ENCODE measurements around the gene ZNRF1. TPM values are rescaled to one million over a fixed set of nuclear protein-coding genes. Genes with fewer than 3 reads are reported as not detected.
A peak's percentile ranks its signal among the peaks of the same experiment; 100 is the strongest.
"Not testable (repeated sequence)": the region's sequence is repeated elsewhere in the genome, so short reads cannot be mapped to it uniquely, and the experiment has no call there.

The ZNRF1 gene
- total RNA-seq, 1 experiment from 2014 or later, result 27.1 TPM

DNA sequence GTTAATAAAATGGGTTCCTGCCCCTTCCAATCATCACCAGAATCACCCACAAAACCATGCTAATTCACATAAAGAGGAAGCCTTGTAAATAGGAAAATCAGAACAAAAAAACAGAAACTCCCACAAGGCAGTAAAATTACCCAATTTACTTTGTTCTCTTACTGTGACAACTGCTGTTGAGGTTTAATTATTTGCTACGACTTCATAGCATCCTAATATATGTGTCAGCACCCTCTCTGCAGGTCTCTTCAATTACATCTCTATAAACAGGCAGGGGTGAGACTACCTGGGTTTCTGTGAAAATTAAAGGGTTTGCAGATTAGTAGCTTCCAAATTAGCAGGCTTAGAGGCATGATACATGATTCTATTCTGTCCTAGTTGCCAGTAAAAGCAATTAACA is 16.6 kb upstream of the ZNRF1 start:
- intact Hi-C loops (cut with micrococcal nuclease; ENCODE audit: unreplicated experiment), result no loop called here
- BruUV-seq (replicated peaks), result no TSS peak
- no peak overlapping the region for H3K27ac Mint-ChIP-seq (ENCODE audit: unreplicated experiment)
- CTCF ChIA-PET, result interaction anchor here (0.5 to 0.7 kb wide), 2 partner anchors 11 kb away, joined by 4 to 6 read pairs; no protein-coding TSS in a partner anchor
- no peaks in the 10 kb centered on the region for H3K27me3 Mint-ChIP-seq (ENCODE audit: unreplicated experiment)
- no peak overlapping the region for H3K4me3 Mint-ChIP-seq (ENCODE audit: low read depth, unreplicated experiment)
- peaks cover 31% of the 10 kb centered on the region for H3K36me3 Mint-ChIP-seq (ENCODE audit: insufficient read depth, unreplicated experiment)
- no peak for DNase-seq
- H3K9me3 Mint-ChIP-seq (ENCODE audit: low read depth, unreplicated experiment), result no peaks in the 10 kb centered on the region
- TF ChIP-seq, protein P1, sequence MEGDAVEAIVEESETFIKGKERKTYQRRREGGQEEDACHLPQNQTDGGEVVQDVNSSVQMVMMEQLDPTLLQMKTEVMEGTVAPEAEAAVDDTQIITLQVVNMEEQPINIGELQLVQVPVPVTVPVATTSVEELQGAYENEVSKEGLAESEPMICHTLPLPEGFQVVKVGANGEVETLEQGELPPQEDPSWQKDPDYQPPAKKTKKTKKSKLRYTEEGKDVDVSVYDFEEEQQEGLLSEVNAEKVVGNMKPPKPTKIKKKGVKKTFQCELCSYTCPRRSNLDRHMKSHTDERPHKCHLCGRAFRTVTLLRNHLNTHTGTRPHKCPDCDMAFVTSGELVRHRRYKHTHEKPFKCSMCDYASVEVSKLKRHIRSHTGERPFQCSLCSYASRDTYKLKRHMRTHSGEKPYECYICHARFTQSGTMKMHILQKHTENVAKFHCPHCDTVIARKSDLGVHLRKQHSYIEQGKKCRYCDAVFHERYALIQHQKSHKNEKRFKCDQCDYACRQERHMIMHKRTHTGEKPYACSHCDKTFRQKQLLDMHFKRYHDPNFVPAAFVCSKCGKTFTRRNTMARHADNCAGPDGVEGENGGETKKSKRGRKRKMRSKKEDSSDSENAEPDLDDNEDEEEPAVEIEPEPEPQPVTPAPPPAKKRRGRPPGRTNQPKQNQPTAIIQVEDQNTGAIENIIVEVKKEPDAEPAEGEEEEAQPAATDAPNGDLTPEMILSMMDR (IDR thresholded peaks at IDR 0.05; ENCODE audit: unreplicated experiment), result no peak
- H3K4me1 Mint-ChIP-seq (ENCODE audit: low read depth, unreplicated experiment), result no peaks in the 10 kb centered on the region

GRCh38 chr16:74984194-74984528 is 14.7 kb upstream of the ZNRF1 start:
- Mint-ChIP-seq H3K4me3 (ENCODE audit: low read depth, unreplicated experiment) (peak overlapping the region; percentile 79), H3K9me3 (ENCODE audit: low read depth, unreplicated experiment) (no peaks in the 10 kb centered on the region), H3K4me1 (ENCODE audit: low read depth, unreplicated experiment) (no peaks in the 10 kb centered on the region), H3K27ac (ENCODE audit: unreplicated experiment) (peak overlapping the region; percentile 86), H3K36me3 (ENCODE audit: insufficient read depth, unreplicated experiment) (peaks cover 20% of the 10 kb centered on the region), H3K27me3 (ENCODE audit: unreplicated experiment) (no peaks in the 10 kb centered on the region)
- BruUV-seq (replicated peaks), result no TSS peak
- TF ChIP-seq, protein P1 (IDR thresholded peaks at IDR 0.05; ENCODE audit: unreplicated experiment), result no peak
- CTCF ChIA-PET, result interaction anchor here (1.2 to 3.6 kb wide), 2 partner anchors 13 to 127 kb away, joined by 6 to 30 read pairs; no protein-coding TSS in a partner anchor
- DNase-seq, result no peak
- intact Hi-C loops (cut with micrococcal nuclease; ENCODE audit: unreplicated experiment), result no loop called here

GRCh38 chr16:74984529-74985296 is 14.1 kb upstream of the ZNRF1 start, which contains the start of gene WDR59:
TSS of gene WDR59 (minus strand) at chr16:74985123. CDS start at chr16:74985017, 106 bp downstream.
- intact Hi-C loops (cut with micrococcal nuclease; ENCODE audit: unreplicated experiment), result no loop called here
- H3K36me3 Mint-ChIP-seq (ENCODE audit: insufficient read depth, unreplicated experiment), result peaks cover 20% of the 10 kb centered on the region
- DNase-seq, result peak; percentile 99
- peak within 1 kb of the TSS; percentile 79 for H3K4me3 Mint-ChIP-seq (ENCODE audit: low read depth, unreplicated experiment)
- no peaks in the 10 kb centered on the region for H3K27me3 Mint-ChIP-seq (ENCODE audit: unreplicated experiment)
- TF ChIP-seq, protein P1 (IDR thresholded peaks at IDR 0.05; ENCODE audit: unreplicated experiment), result no peak
- H3K9me3 Mint-ChIP-seq (ENCODE audit: low read depth, unreplicated experiment), result no peaks in the 10 kb centered on the region
- CTCF ChIA-PET, result interaction anchor here (0.6 to 3.6 kb wide), 12 partner anchors 13 to 533 kb away, joined by 3 to 30 read pairs (median 4); partner anchors contain the start of gene ZNRF1
- peak within 1 kb of the TSS; percentile 86 for H3K27ac Mint-ChIP-seq (ENCODE audit: unreplicated experiment)
- no TSS peak for BruUV-seq (replicated peaks)
- no peaks in the 10 kb centered on the region for H3K4me1 Mint-ChIP-seq (ENCODE audit: low read depth, unreplicated experiment)

- no peak for DNase-seq
- BruUV-seq (replicated peaks), result no TSS peak
- no peaks in the 10 kb centered on the region for H3K27me3 Mint-ChIP-seq (ENCODE audit: unreplicated experiment)
- H3K4me1 Mint-ChIP-seq (ENCODE audit: low read depth, unreplicated experiment), result no peaks in the 10 kb centered on the region
- CTCF ChIA-PET, result interaction anchor here (0.6 to 3.6 kb wide), 5 partner anchors 8 to 577 kb away, joined by 3 to 30 read pairs (median 3); no protein-coding TSS in a partner anchor
- H3K36me3 Mint-ChIP-seq (ENCODE audit: insufficient read depth, unreplicated experiment), result peaks cover 20% of the 10 kb centered on the region
- H3K27ac Mint-ChIP-seq (ENCODE audit: unreplicated experiment), result no peak overlapping the region
- H3K4me3 Mint-ChIP-seq (ENCODE audit: low read depth, unreplicated experiment), result no peak overlapping the region
- intact Hi-C loops (cut with micrococcal nuclease; ENCODE audit: unreplicated experiment), result no loop called here
- TF ChIP-seq, protein P1 (IDR thresholded peaks at IDR 0.05; ENCODE audit: unreplicated experiment), result no peak
- no peaks in the 10 kb centered on the region for H3K9me3 Mint-ChIP-seq (ENCODE audit: low read depth, unreplicated experiment)
These were observed 11.7 kb upstream of the ZNRF1 start for GRCh38 chr16:74987027-74987681.

DNA sequence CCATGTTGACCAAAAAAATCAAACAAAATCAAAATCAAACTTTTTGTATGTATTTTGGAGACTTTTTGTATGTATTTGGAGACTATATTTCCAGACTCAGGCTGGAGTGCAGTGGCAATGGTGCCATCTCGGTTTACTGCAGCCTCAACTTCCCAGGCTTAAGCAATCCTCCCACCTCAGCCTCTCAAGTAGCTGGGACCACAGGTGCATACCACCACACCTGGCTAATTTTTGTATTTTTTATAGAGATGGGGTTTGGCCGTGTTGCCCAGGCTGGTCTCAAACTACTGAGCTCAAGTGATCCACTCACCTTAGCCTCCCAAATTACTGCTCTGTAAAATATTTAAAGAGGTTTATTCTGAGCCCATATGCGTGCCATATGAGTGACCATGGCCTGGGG is 9.0 kb upstream of the ZNRF1 start:
- BruUV-seq (replicated peaks); H3K36me3 Mint-ChIP-seq (ENCODE audit: insufficient read depth, unreplicated experiment); CTCF ChIA-PET; intact Hi-C loops (cut with micrococcal nuclease; ENCODE audit: unreplicated experiment); DNase-seq; H3K4me3 Mint-ChIP-seq (ENCODE audit: low read depth, unreplicated experiment); H3K27ac Mint-ChIP-seq (ENCODE audit: unreplicated experiment); H3K4me1 Mint-ChIP-seq (ENCODE audit: low read depth, unreplicated experiment); H3K9me3 Mint-ChIP-seq (ENCODE audit: low read depth, unreplicated experiment): not testable (repeated sequence)
- H3K27me3 Mint-ChIP-seq (ENCODE audit: unreplicated experiment), result peaks cover 14% of the 10 kb centered on the region
